ENCODE results near the gene MAP4K2. TPM values are rescaled to one million over a fixed set of nuclear protein-coding genes. Genes with fewer than 3 reads are reported as not detected.

MAP4K2 gene
- polyA plus RNA-seq, 1 of the 3 experiments (the other 2 are of a cell fraction), result 20.0 TPM

DNA sequence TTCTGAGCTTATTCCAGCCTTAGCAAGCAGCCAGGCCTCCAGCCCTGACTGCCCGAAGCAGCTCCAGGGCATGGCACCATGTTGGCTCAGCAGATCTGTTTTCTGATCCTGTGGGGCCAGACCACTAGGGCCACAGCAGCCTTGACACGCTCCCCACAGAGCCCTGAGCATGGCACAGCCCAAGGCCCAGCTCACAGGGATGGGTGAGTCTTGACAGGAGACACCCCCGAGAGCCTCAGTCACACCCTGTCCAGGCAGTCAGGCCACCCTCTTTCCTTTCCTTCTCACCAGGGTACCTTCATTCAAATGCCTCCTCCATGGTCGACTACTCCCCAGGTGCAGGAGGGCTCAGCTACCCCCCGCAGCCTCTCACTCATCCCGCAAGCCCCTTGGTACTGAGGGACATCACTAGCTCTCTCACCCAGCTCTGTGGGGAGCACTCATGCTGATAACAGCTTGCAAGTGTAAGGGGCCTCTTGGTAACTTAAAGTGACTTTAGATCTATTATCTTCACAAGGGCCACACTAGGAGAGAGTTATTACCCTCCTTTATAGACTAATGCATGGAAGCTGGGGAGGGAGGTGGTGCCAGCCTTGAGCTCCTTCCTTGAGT, 45.3 kb upstream of the MAP4K2 start:
- peaks cover 15% of the 10 kb centered on the region for H3F3A ChIP-seq (replicated peaks; ENCODE audit: insufficient read depth)
- H3K27me3 ChIP-seq (ENCODE audit: insufficient read depth), result no peaks in the 10 kb centered on the region
- ChIA-PET CTCF (interaction anchor here (0.6 to 12.8 kb wide), 21 partner anchors 10 to 489 kb away, joined by 3 to 530 read pairs (median 4); partner anchors contain the start of genes EHD1, MEN1, TM7SF2 and ZNHIT2), POLR2A (no interaction called here)
- DNase-seq, result no peak
- no peaks in the 10 kb centered on the region for H3K9me2 ChIP-seq
- TF ChIP-seq SMC3 (IDR thresholded peaks at IDR 0.05; ENCODE audit: low read depth, low read length), result no peak
- TF ChIP-seq, protein P1, sequence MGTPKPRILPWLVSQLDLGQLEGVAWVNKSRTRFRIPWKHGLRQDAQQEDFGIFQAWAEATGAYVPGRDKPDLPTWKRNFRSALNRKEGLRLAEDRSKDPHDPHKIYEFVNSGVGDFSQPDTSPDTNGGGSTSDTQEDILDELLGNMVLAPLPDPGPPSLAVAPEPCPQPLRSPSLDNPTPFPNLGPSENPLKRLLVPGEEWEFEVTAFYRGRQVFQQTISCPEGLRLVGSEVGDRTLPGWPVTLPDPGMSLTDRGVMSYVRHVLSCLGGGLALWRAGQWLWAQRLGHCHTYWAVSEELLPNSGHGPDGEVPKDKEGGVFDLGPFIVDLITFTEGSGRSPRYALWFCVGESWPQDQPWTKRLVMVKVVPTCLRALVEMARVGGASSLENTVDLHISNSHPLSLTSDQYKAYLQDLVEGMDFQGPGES (IDR thresholded peaks at IDR 0.05; ENCODE audit: low read depth, low read length), result no peak
- no peak for TF ChIP-seq FOXJ3 (CRISPR knock-in tag; IDR thresholded peaks at IDR 0.05)
- no peak for TF ChIP-seq RFX5 (IDR thresholded peaks at IDR 0.05; ENCODE audit: low read length)
- TF ChIP-seq ELF1 (IDR thresholded peaks at IDR 0.05), result no peak
- no peak for TF ChIP-seq EP300 (IDR thresholded peaks at IDR 0.05; ENCODE audit: borderline replicate concordance in 1 of 2, low read depth in 1 of 2, low read length in 1 of 2)
- no peak for TF ChIP-seq TAF1 (IDR thresholded peaks at IDR 0.05; ENCODE audit: borderline replicate concordance, low read depth, low read length)
- TF ChIP-seq RAD21 (IDR thresholded peaks at IDR 0.05; ENCODE audit: low read length), result no peak
- no peak for TF ChIP-seq RCOR1 (IDR thresholded peaks at IDR 0.05; ENCODE audit: low read length)
- TF ChIP-seq, protein P2, sequence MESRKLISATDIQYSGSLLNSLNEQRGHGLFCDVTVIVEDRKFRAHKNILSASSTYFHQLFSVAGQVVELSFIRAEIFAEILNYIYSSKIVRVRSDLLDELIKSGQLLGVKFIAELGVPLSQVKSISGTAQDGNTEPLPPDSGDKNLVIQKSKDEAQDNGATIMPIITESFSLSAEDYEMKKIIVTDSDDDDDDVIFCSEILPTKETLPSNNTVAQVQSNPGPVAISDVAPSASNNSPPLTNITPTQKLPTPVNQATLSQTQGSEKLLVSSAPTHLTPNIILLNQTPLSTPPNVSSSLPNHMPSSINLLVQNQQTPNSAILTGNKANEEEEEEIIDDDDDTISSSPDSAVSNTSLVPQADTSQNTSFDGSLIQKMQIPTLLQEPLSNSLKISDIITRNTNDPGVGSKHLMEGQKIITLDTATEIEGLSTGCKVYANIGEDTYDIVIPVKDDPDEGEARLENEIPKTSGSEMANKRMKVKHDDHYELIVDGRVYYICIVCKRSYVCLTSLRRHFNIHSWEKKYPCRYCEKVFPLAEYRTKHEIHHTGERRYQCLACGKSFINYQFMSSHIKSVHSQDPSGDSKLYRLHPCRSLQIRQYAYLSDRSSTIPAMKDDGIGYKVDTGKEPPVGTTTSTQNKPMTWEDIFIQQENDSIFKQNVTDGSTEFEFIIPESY (IDR thresholded peaks at IDR 0.05; ENCODE audit: borderline replicate concordance, low read depth), result no peak
- no peak for TF ChIP-seq MXI1 (IDR thresholded peaks at IDR 0.05; ENCODE audit: low read depth, low read length)
- no peak for TF ChIP-seq FOXM1 (IDR thresholded peaks at IDR 0.05; ENCODE audit: low read depth)
- no peak for TF ChIP-seq RXRA (IDR thresholded peaks at IDR 0.05; ENCODE audit: borderline replicate concordance, low read depth)
- no peak for TF ChIP-seq MEF2A (IDR thresholded peaks at IDR 0.05; ENCODE audit: borderline replicate concordance, low read depth)
- TF ChIP-seq JUND (IDR thresholded peaks at IDR 0.05), result no peak
- TF ChIP-seq, protein P3, sequence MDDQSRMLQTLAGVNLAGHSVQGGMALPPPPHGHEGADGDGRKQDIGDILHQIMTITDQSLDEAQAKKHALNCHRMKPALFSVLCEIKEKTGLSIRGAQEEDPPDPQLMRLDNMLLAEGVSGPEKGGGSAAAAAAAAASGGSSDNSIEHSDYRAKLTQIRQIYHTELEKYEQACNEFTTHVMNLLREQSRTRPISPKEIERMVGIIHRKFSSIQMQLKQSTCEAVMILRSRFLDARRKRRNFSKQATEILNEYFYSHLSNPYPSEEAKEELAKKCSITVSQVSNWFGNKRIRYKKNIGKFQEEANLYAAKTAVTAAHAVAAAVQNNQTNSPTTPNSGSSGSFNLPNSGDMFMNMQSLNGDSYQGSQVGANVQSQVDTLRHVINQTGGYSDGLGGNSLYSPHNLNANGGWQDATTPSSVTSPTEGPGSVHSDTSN (IDR thresholded peaks at IDR 0.05), result no peak
- TF ChIP-seq, protein P4, sequence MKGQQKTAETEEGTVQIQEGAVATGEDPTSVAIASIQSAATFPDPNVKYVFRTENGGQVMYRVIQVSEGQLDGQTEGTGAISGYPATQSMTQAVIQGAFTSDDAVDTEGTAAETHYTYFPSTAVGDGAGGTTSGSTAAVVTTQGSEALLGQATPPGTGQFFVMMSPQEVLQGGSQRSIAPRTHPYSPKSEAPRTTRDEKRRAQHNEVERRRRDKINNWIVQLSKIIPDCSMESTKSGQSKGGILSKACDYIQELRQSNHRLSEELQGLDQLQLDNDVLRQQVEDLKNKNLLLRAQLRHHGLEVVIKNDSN (IDR thresholded peaks at IDR 0.05; ENCODE audit: borderline replicate concordance, low read depth), result no peak
- TF ChIP-seq EZH2phosphoT487 (IDR thresholded peaks at IDR 0.05; ENCODE audit: borderline replicate concordance, low read depth), result no peak
- 91% methylated on average over 6 of the region's 6 CpGs for WGBS (ENCODE audit: low lambda C conversion rate)
- H3K9me3 ChIP-seq, result no peaks in the 10 kb centered on the region
- no peak overlapping the region for H2AFZ ChIP-seq (ENCODE audit: low read depth)
- no peaks in the 10 kb centered on the region for H3K79me2 ChIP-seq (ENCODE audit: insufficient read depth)
- H3K9ac ChIP-seq, result no peak overlapping the region
- H4K20me1 ChIP-seq (ENCODE audit: insufficient read depth), result no peaks in the 10 kb centered on the region
- H3K4me1 ChIP-seq (ENCODE audit: control insufficient read depth in 1 of 2, insufficient read depth in 2 of 2, low read depth in 1 of 2, low read length in 1 of 2), result peaks cover 0 to 7% of the 10 kb centered on the region in 2 experiments; a peak in 1 of 4 replicates
- H3K4me3 ChIP-seq (ENCODE audit: low read depth in 2 of 2, low read length in 1 of 2), result no peak overlapping the region
- no peak overlapping the region for H3K4me2 ChIP-seq
- peaks cover 0 to 1% of the 10 kb centered on the region in 2 experiments for H3K36me3 ChIP-seq (replicated peaks in 1 of 2; ENCODE audit: control insufficient read depth in 1 of 2, insufficient read depth in 2 of 2, low read length in 1 of 2)
- no peak overlapping the region for H3K27ac ChIP-seq (ENCODE audit: low read depth in 2 of 2, low read length in 1 of 2)
